Lower leg skin (tissue), 3 donors: ENCODE results near the gene OST4.

Experiments used
- CTCF ChIP-seq, 3 donors: fragments of 450-650 bp; IDR thresholded peaks; one replicate each; pipeline ENCODE4 v1.5.1; 2016; ENCODE audit warnings: antibody characterized with exemption in 3 of 3, mild to moderate bottlenecking in 3 of 3, moderate library complexity in 2 of 3
- POLR2A ChIP-seq, 2 donors: fragments of 450-650 bp; IDR thresholded peaks; one replicate each; pipeline ENCODE4 v1.6.1; 2016 to 2017; ENCODE audit warnings: antibody characterized with exemption in 2 of 2, mild to moderate bottlenecking in 1 of 2, moderate library complexity in 1 of 2

GRCh38 chr2:27099334-27099955, 28.0 kb upstream of the OST4 start:
- TF ChIP-seq CTCF (IDR thresholded peaks at IDR 0.05), result no peak
- no peak for TF ChIP-seq POLR2A (IDR thresholded peaks at IDR 0.05)
